ENCODE data around the gene TRAPPC8.

DNA sequence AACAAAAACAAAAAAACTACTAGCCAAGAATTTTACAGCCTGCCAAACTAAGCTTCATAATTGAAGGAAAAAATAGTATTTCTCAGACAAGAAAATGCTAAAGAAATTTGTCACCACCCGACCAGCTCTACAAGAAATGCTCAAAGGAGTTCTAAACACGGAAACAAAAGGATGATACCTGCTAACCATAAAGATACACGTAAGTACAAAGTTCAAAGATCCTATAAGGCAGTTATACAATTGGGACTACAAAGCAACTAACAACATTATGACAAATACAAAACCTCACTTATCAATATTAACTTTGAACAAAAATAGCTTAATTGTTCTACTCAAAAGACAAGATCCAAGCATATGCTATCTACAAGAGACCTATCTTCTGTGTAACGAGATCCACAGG, 64.6 kb downstream of the TRAPPC8 start:
- TF ChIP-seq, protein P1, sequence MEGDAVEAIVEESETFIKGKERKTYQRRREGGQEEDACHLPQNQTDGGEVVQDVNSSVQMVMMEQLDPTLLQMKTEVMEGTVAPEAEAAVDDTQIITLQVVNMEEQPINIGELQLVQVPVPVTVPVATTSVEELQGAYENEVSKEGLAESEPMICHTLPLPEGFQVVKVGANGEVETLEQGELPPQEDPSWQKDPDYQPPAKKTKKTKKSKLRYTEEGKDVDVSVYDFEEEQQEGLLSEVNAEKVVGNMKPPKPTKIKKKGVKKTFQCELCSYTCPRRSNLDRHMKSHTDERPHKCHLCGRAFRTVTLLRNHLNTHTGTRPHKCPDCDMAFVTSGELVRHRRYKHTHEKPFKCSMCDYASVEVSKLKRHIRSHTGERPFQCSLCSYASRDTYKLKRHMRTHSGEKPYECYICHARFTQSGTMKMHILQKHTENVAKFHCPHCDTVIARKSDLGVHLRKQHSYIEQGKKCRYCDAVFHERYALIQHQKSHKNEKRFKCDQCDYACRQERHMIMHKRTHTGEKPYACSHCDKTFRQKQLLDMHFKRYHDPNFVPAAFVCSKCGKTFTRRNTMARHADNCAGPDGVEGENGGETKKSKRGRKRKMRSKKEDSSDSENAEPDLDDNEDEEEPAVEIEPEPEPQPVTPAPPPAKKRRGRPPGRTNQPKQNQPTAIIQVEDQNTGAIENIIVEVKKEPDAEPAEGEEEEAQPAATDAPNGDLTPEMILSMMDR (conservative IDR thresholded peaks at IDR 0.05), result no peak
- TF ChIP-seq ZFX (IDR thresholded peaks at IDR 0.05), result no peak
